NCI-H82 treated with DMSO at 0.1 percent for 48 hours (cell line): ENCODE measurements around the gene S100A3.
"Not testable (repeated sequence)": the region's sequence is repeated elsewhere in the genome, so short reads cannot be mapped to it uniquely, and the experiment has no call there.

Source experiments
- DNase-seq: peaks from one replicate; lab custom pipeline; 2025; ENCODE audit not compliant: unreplicated experiment; lab: John Stamatoyannopoulos, UW

The S100A3 gene, protein sequence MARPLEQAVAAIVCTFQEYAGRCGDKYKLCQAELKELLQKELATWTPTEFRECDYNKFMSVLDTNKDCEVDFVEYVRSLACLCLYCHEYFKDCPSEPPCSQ

DNA sequence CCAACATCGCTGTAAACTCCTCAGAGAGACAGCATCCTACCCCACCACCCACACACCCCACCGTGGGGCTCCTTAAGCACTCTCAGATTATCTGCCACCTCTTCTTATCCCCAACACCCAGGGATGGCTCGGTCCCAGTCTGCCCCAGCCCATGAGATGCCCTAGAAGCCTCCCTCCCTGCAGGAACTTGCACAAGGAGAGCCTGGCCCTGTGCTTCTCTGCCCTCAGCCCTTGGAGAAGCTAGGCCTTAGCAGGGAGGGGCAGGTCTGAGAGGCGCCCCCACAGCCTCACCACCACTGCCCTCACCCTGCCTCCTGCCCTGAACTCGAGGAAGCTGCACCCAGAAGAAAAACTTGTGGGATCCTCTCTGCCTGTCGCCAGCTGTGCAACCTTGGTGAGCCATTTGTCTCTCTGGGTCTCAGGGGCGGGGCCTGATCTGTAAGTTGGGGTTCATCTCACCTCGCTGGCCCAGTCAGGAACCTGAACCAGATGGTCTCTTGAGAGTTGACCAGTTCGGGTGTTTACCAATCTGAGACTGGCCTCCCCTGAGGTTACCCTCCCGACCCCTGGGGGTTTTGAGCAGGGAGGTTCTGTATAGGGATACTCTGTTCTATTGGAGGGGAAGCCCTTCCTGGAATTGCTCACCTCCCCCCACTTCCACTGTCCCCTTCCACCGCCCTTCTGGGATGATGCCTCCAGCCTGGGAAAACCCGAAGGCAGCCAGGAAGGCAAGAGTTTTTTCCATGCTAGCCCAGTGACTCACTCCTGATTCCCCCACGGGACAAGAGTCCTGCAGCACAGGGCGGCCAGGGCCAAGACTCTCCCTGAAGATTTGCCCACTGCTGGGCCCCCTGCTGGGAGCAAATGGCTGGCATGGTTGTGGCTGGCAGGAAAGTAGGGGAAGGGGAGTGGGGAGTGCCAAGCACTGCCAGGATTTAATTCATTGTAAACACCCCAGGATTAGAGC is at the start of gene S100A3:
S100A3 (minus strand) TSS at position 537 of the 967 bp plus-strand sequence. CDS start 773 bp downstream, outside the sequence.
- no peak for DNase-seq

DNA sequence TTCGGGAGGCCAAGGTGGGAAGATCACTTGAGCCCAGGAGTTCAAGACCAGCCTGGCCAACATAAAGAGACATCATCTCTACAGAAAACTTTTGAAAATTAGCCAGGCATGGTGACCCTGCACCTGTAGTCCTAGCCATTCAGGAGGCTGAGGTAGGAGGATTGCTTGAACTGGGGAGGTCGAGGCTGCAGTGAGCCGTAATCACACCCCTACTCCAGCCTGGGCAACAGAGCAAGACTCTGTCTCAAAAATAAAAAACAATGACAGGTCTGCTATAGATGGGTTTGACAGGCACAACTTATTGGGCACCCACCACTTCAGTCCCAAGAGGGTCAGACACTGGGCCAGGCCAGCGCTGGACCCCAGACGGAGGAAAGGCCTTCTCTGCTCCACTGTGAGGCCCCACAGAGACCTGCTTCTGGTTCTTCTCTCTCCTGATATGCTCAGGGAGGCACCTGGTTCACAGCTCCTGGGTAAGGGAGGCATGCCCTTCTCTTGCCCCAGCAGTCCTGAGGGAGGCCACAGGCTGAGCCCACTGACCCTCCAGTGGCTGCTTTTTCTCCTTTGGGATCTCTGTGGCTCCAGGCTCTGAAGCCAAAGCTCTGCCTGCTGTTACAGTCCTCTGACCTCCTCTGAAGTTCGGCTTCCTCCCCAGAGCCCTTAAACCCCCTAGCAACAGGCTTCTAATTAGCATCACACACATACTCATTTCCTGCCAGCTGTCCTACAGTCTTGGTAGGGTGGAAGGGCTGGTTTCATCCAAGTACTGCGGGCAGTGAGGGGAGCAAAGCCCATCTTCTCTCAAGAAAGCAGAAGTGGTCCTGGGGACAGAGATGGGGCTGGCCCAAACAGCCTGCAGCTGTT is 49.5 kb upstream of the S100A3 start:
- peak; percentile 63 for DNase-seq

DNA sequence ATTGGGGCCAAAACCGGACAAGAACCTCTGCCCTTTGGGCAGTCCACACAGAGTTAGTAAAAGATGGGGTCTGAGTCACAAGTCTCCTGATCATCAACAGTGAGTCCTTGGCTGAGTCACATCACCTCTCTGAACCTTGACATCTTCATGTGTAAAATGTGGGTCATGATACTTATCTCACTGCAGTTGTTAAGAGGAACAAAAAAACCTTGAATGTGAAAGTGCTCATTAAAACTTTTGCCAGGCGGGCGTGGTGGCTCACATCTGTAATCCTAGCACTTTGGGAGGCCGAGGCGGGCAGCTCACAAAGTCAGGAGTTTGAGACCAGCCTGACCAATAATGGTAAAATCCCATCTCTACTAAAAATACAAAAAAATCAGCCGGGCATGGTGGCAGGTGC is 48.1 kb upstream of the S100A3 start:
- DNase-seq, result no peak

DNA sequence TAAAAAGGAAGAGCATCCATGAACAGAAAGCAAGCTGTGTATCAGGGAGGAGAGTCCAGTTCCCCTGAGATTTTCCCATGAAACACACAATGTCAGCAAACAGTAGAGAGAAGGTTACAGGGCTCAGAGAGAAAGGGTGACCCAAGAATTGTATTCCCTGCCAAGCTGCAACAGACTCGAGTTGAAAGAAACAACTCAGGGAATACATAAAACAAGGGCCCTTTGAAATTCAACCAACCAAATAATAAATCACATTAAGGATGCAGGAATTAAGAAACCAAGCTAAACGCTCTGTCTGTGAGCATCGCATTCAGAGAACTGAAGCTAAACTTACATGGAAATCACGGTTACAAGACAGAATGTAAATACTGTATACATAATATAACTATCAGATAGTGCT is 43.7 kb upstream of the S100A3 start:
- DNase-seq, result no peak

DNA sequence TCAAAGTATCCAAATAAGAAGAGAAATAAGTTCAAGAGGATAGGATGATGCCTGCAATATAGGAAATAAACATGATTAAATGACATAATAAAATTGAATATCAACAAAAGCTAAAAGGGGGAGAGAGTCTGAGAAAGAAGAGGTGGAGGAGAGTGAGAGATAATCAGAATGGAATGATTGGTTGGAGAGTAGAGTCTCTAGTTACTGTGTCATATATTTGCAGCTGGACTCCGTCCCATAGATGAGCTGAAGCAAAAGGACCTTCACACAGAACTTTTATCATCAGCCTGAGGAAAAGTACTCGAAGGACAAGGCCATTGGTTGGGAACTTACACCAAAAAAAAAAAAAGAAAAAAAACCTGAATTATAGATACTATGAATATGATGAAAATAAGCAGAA is 39.4 kb upstream of the S100A3 start:
- DNase-seq, result no peak

DNA sequence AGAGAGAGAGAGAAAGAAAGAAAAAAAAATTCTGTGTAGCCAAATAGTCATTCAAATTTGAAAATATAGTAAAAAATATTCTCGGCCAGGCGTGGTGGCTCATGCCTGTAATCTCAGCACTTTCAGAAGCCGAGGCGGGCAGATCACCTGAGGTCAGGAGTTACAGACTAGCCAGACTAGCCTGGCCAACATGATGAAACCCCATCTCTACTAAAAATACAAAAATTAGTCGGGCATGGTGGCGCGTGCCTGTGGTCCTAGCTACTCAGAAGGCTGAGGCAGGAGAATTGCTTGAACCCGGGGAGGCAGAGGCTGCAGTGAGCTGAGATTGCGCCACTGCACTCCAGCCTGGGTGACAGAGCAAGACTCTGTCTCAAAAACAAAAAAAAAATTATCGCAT is 39.0 kb upstream of the S100A3 start:
- not testable (repeated sequence) for DNase-seq

DNA sequence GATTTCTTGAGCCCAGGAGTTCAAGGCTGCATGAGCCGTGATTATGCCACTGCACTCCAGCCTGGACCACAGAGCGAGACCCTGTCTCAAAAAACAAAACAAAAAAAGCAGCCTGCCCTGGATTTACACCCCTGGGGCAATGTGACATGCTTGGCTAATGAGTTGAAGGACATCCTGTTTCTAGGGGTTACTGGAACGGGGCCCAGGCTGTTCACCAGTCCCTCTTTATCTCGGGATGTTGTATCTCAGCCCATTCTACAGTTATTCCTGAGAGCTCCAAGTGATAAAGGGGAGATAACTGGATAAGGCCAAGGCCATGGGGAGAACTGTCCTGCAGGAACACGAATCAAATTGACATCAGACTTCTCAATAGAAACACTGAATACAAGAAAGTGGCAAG is 38.3 kb upstream of the S100A3 start:
- no peak for DNase-seq

DNA sequence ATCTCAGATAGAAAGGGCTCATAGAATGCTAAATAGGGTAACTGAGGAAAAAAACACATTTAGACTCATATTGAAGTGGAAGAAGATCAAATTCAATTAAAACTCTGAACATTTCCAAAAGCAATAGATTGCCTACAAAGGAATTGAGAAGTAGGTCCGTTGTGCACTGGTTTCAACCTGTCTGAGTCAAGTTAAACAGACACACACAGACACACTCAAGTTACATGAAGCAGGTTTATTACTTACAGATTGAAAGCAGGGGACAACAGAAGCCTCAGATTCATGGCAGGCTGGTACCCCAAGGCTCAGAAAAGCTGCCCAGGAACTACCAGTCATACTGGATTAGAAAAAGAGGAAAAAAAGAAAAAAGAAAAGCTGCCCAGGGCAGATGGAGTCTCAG is 37.3 kb upstream of the S100A3 start:
- no peak for DNase-seq

DNA sequence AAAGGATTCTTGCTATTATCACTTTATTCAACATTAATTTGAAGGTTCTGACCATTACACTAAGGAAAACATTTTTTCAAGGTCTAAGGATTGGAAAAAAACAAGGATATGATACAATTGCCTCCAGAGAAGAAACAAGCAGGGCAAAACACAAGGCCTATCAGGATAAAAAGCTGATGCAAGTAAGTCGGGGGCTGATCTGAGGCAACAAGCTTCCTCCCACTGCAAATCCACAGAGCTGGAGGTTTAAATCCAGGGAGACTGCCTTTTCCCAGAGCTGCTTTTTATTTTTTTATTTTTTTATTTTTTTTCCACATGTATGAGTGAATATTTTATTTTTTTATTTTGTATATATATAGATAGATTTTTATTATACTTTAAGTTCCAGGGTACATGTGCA is 35.9 kb upstream of the S100A3 start:
- DNase-seq, result peak; percentile 26

DNA sequence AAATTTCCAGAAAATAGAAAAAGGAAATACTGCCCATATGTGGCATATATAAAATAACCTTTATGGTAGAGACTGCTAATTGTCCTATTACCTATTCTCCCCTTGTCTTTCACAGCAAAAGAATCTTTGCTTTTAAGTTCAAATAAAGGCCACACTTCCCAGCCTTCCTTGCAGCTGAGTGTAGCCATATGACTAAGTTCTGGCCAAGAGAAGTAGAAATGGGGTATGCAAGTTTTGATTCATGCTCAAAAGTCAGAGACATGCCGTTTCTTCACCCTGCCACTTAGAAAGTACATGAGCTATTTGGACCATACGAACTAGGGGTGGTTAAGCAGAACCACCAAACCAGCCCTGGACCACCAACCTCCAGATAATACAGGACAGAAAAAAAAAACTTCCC is 34.9 kb upstream of the S100A3 start:
- no peak for DNase-seq

DNA sequence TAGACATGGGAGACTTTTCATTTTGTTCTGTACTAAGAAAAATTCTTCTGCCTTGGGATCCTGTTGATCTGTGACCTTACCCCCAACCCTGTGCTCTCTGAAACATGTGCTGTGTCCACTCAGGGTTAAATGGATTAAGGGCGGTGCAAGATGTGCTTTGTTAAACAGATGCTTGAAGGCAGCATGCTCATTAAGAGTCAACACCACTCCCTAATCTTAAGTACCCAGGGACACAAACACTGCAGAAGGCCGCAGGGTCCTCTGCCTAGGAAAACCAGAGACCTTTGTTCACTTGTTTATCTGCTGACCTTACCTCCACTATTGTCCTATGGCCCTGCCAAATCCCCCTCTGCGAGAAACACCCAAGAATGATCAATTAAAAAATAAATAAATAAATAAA is 34.5 kb upstream of the S100A3 start:
- not testable (repeated sequence) for DNase-seq

DNA sequence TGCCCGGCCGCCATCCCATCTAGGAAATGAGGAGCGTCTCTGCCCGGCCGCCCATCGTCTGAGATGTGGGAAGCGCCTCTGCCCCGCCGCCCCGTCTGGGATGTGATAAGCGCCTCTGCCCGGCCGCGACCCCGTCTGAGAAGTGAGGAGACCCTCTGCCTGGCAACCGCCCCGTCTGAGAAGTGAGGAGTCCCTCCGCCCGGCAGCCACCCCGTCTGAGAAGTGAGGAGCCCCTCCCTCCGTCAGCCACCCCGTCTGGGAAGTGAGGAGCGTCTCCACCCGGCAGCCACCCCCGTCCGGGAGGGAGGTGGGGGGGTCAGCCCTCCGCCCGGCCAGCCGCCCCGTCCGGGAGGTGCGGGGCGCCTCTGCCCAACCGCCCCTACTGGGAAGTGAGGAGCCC is 33.8 kb upstream of the S100A3 start:
- DNase-seq, result not testable (repeated sequence)

DNA sequence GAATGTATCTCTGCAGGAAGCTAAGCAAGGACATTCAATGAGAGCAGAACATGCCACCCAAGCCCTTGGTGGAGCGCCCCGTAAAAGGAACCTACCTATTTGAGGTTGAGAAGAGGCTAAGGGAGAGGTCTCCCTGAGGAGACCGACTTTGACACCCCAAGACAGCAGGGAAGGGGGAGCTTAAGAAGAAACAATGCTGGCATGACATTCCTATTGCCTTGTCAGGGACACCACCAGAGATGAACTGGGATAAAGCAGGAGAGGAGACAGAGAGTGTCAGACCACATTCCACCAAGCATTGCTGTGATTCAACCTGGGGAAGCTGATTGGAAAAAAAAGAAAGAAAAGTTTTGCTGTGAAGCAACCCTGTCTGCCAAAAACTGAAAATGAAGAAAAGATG is 29.9 kb upstream of the S100A3 start:
- no peak for DNase-seq

DNA sequence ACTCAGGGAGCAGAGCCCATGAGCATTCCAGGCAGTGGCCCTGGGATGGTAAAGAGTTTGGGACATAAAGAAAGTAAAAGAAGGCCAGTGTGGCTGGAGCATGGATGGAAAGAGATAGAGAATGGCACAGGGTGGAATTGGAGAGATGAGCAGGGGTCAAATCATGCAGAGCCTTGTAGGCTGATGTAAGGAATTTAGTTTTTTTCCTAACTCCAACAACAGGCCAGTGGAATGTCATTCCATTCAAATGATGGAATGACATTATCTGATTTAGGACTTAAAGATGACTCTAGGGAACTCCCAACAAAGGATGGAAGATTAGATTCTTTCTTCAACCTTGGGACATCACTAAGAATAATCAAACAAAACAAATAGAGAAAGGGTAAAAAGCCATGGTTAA is 29.4 kb upstream of the S100A3 start:
- DNase-seq, result no peak

DNA sequence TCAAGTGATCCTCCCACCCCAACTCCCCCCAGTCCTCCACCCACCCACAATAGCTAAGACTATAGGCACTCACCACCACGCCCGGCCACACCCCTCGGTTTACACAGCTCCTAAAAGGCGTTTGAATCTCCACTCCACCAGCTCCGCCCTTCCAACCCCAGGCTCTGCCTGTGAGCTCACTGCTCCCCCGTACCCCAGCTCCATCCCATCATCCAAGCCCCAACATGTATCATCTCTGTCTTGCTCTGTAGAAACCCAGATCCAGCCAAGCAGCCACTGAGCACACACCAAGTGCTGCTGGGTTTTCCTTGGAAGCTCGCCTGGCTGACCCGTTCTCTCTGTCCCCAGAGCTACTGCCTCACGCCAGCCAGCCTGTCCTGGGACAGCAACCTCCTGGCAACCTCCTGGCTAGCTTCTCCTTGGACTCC is 28.6 kb upstream of the S100A3 start:
- DNase-seq, result no peak

DNA sequence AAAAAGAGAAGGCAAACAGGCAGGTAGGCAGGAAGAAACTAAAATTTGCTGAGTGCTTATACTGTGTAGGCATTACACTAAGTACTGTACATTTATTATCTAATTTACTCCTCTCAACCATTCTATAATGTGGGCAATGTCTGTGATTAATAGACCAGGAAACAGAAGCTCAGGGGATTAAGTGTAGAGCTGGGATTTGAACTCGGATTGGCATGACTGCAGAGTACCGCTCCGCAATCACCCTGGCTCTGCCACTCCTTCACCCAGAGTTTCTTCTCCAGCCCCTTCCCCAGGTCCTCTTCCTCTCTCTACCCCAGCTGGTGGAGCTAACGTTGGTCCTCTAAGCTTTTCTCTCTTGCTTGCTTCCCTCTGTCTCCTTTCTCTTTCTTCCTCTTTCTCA is 28.1 kb upstream of the S100A3 start:
- DNase-seq, result peak; percentile 76

DNA sequence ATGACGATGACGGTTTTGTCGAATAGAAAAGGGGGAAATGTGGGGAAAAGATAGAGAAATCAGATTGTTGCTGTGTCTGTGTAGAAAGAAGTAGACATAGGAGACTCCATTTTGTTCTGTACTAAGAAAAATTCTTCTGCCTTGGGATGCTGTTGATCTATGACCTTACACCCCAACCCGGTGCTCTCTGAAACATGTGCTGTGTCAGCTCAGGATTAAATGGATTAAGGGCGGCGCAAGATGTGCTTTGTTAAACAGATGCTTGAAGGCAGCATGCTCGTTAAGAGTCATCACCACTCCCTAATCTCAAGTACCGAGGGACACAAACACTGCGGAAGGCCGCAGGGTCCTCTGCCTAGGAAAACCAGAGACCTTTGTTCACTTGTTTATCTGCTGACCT is 26.4 kb upstream of the S100A3 start:
- peak; percentile 90 for DNase-seq

DNA sequence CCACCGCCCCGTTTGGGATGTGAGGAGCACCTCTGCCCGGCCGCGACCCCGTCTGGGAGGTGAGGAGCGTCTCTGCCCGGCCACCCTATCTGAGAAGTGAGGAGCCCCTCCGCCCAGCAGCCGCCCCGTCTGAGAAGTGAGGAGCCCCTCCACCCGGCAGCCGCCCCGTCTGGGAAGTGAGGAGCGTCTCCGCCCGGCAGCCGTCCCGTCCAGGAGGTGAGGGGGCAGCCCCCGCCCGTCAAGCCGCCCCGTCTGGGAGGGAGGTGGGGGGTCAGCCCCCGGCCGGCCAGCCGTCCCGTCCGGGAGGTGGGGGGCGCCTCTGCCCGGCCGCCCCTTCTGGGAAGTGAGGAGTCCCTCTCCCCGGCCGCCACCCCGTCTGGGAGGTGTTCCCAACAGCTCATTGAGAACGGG is 26.0 kb upstream of the S100A3 start:
- DNase-seq, result not testable (repeated sequence)

DNA sequence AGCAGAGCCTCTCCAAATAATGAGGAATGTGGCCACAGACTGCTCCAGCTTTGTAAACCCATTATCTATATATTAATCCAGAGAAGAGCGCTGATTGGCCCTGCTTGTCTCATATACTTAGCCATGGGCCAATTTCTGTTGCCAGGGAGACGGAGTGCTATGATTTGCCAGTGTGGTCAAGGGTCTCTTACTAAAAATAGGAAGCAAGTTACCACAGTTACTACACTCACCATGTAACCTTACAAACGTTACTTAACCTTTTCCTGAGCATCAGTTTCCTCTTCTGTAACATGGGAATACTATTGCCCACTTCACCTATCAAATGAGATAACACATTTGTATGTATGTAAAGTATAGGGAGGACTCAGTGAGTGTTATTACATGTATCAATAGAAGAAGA is 24.3 kb upstream of the S100A3 start:
- DNase-seq, result peak; percentile 24

DNA sequence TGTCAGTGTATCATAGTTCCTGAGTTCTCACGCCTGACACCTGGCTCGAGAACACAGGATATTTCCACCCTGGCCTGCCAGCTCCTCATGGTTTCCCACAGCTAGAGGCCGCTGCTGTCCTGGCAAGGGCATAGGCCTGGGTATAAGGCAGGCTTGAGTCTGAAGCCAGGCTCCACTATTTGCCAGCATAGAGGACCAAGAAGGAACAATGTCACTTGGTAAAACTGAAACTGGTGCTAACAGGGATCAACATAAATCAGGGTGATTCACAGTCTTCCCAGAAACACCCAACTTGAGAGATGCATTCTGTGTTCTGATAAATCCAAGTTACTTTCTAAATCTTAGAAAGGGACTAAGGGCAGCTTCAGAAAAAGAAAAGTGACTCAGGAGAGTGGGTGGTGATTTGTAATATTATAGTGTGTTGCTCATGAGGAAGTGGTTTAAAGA is 23.5 kb upstream of the S100A3 start:
- peak; percentile 25 for DNase-seq

DNA sequence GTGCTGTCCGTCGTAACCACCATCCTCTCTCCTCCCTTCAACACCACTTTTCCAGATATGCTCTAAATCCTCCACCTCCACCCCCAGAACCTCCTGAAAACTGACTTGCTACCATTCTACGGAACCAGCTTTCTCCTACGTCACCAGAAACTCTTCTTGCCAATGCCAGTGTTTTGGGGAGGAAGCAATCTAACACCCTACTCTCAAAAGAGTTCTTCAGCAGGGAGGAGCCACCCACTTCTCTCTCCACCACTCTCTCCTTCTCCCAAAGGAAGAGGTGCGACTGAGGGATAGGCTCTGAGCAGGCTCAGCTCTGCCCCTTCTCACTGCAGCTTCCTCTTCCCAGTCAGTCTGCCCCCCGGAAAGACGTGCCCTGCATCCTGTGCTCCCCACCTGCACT is 22.6 kb upstream of the S100A3 start:
- no peak for DNase-seq

DNA sequence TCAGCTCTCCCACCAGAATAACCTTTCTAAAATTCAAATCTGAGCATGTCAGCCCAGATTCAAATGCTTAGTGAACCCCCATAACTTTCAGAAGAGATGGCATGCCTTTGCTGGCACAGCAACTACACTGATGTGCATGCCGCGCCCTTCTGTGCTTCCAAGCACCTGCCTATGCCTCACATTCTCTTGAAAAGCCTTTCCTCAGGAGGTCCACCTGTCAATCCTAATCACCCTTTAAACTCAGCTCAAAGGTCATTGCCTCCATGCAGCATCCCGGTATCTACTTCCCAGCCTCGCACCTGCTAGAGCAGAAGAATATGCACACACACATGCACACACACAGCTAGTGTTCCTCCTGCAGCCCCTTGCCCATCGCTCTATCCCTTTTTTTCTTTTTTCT is 21.8 kb upstream of the S100A3 start:
- no peak for DNase-seq
